HFFc6 (cell line): ENCODE results near the gene IL1RAPL1. TPM values are rescaled to one million over a fixed set of nuclear protein-coding genes. Genes with fewer than 3 reads are reported as not detected.

Experiments
- DNase-seq: peaks from one replicate; pipeline ENCODE4 v3.0.0-alpha.2; 2018
- H3K27ac Mint-ChIP-seq: 2 replicates; pipeline ENCODE4 v1.8.0; 2020; ENCODE audit warnings: mild to moderate bottlenecking, mixed read lengths
- H3K27me3 Mint-ChIP-seq: 2 replicates; pipeline ENCODE4 v1.8.0; 2021; ENCODE audit warnings: mild to moderate bottlenecking, moderate library complexity, mixed read lengths; ENCODE audit not compliant: insufficient read depth
- H3K36me3 Mint-ChIP-seq: 2 replicates; pipeline ENCODE4 v1.8.0; 2021; ENCODE audit warnings: low read depth, mixed read lengths
- H3K4me1 Mint-ChIP-seq: 2 replicates; pipeline ENCODE4 v1.8.0; 2020; ENCODE audit warnings: low read depth, mixed read lengths
- H3K4me3 Mint-ChIP-seq: 2 replicates; pipeline ENCODE4 v1.8.0; 2020; ENCODE audit warnings: mild to moderate bottlenecking, moderate library complexity, mixed read lengths
- H3K9me3 Mint-ChIP-seq: 2 replicates; pipeline ENCODE4 v1.8.0; 2020; ENCODE audit warnings: mild to moderate bottlenecking, mixed read lengths
- total RNA-seq, 6 experiments: library from RNA; stranded (reverse); fragmentation: NEBNext Ultra II Directional; extraction: Animal tissue kit (Norgen Biotek cat#: 25700); gene quantifications; 2 replicates in 1 of 6; 3 replicates in 5 of 6; pipeline ENCODE4 v1.2.3, GENCODE V29; 2021
- TF ChIP-seq, protein P1 (sequence below): fragments of 200-600 bp; sonication (generic); IDR thresholded peaks from 2 replicates; pipeline ENCODE4 v1.5.0; 2021; ENCODE audit warnings: antibody characterized with exemption, mild to moderate bottlenecking

IL1RAPL1 gene
- total RNA-seq, 6 experiments from 2014 or later = not detected

DNA sequence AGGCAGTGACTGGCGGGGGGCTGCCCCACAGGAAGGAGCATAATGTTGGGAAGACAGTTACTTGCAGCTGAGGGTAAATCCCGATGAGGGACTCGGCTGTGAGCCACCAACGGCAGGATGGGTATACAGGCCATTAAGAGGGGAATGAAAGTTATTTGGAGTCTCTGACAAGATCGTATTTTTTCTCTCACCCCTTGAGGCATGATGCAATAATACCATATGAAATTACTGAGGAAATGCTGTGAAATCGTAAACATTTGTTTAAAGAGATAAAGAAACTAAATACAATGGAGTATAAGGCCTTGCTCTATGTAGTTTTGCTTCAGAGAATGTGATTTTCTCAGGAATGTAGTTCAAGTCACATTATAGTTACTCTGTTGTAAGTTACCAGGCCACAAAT, 12.7 kb downstream of the IL1RAPL1 start:
- no peaks in the 10 kb centered on the region for H3K27me3 Mint-ChIP-seq
- no peak overlapping the region for H3K4me3 Mint-ChIP-seq
- no peak overlapping the region for H3K27ac Mint-ChIP-seq
- no peak for DNase-seq
- no peaks in the 10 kb centered on the region for H3K4me1 Mint-ChIP-seq
- H3K9me3 Mint-ChIP-seq = 0 out of 2 replicates have a peak, but pooled peaks cover under 1% of the 10 kb centered on the region
- TF ChIP-seq, protein P1, sequence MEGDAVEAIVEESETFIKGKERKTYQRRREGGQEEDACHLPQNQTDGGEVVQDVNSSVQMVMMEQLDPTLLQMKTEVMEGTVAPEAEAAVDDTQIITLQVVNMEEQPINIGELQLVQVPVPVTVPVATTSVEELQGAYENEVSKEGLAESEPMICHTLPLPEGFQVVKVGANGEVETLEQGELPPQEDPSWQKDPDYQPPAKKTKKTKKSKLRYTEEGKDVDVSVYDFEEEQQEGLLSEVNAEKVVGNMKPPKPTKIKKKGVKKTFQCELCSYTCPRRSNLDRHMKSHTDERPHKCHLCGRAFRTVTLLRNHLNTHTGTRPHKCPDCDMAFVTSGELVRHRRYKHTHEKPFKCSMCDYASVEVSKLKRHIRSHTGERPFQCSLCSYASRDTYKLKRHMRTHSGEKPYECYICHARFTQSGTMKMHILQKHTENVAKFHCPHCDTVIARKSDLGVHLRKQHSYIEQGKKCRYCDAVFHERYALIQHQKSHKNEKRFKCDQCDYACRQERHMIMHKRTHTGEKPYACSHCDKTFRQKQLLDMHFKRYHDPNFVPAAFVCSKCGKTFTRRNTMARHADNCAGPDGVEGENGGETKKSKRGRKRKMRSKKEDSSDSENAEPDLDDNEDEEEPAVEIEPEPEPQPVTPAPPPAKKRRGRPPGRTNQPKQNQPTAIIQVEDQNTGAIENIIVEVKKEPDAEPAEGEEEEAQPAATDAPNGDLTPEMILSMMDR = no peak
- no peaks in the 10 kb centered on the region for H3K36me3 Mint-ChIP-seq

DNA sequence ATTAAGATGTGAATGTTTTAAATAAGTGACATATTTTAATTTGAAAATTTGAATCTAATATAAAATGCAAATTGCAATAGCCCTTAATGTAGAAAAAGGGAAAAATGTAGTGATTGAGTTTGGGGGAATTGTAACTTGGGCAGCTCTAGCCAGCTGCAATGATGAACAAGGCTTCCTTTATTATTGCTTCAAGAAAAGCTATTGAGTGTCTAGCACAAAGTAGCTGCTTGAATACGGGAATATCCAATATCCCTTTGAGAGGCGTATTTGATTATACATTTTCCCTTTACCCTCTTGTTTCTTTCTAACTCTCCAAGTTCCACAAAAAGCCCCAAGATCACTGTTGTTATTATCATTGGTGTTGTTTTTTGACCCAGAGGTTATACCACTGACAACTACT, 21.8 kb downstream of the IL1RAPL1 start:
- Mint-ChIP-seq H3K27me3 (no peaks in the 10 kb centered on the region), H3K9me3 (peaks cover 12% of the 10 kb centered on the region)

DNA sequence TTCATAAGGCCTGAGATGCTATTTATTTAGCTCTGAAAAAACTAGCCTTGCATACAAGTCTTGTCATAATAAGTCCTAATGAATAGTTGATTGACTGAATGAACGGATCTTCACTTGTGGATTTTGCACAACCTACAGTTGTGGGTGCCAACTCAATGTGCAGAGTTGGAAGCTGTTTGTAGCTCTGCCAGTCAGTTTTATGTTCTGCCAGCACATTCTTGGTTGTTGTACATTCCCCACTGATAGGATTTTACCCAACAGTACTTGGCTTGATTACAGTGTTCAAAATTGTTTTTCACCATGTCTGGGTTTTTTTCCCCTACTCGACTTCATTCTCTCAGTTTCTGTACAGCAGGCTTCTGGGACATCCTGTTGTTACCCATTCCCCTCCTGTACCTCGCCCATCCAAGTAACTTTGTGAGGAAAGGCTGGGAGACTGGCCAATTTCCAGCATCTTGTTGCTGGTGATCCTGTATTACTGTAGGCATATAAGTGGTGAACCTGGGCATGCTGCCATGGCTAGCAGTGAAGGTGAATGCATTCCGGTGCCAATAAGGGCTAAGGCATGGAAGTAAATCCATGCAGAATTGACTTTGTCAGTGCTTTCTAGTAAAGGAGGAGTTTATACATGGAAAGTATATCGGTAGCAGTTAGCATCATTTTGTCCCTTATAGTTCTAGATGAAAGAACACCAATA, 22.8 kb downstream of the IL1RAPL1 start:
- Mint-ChIP-seq H3K4me1 (no peaks in the 10 kb centered on the region), H3K27ac (no peak overlapping the region), H3K27me3 (no peaks in the 10 kb centered on the region), H3K36me3 (no peaks in the 10 kb centered on the region), H3K9me3 (peaks cover 10% of the 10 kb centered on the region), H3K4me3 (no peak overlapping the region)
- no peak for DNase-seq
- TF ChIP-seq, protein P1 = no peak

More for the DNA sequence above, 21.8 kb downstream of the IL1RAPL1 start:
- Mint-ChIP-seq H3K4me1 (no peaks in the 10 kb centered on the region), H3K4me3 (no peak overlapping the region), H3K36me3 (no peaks in the 10 kb centered on the region), H3K27ac (no peak overlapping the region)
- TF ChIP-seq, protein P1 = no peak
- DNase-seq = no peak

DNA sequence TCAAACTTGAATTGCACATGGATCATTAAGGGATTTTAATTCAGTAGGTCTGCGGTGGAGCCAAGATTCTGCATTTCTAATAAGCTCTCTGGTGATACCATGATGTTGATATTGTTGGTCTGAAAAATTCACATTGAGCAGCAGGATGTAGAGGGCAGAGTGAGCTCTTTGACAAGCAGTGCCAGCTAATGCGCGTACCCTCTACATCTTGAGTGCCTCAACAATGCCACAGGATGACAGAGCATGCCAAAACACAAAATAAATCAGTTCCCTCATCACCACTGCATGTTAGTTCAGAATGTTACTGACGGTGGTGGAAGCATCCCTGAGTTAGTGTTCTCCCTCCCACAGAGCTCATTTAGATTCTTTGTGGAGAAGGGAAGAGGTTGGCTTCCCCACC, 23.5 kb downstream of the IL1RAPL1 start:
- Mint-ChIP-seq H3K9me3 (peaks cover 7% of the 10 kb centered on the region), H3K4me3 (no peak overlapping the region), H3K27ac (no peak overlapping the region), H3K27me3 (no peaks in the 10 kb centered on the region), H3K4me1 (no peaks in the 10 kb centered on the region), H3K36me3 (no peaks in the 10 kb centered on the region)
- no peak for DNase-seq
- TF ChIP-seq, protein P1 = no peak

DNA sequence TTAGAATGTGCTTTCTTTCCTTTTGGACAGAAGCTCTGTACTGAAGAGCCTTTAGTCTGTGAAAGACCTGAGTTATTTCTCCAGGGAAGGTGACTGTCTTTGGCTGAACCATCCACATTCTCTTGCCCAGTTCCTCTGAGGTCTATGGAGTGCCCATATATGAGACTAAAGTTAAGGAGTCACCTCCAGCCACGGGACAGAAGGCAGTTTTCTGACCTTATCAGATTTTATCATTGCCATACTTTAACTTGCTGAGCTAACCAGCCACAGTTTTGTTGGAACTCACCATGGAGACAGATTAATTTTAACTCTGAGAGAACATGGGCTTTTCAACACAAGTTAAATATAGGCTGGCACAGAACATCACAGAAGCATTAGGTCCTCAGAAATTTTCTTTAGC, 26.3 kb downstream of the IL1RAPL1 start:
- H3K27ac Mint-ChIP-seq = no peak overlapping the region
- peaks cover 7% of the 10 kb centered on the region for H3K9me3 Mint-ChIP-seq
- no peak for DNase-seq
- H3K36me3 Mint-ChIP-seq = no peaks in the 10 kb centered on the region
- H3K27me3 Mint-ChIP-seq = no peaks in the 10 kb centered on the region
- TF ChIP-seq, protein P1 = no peak
- H3K4me3 Mint-ChIP-seq = no peak overlapping the region
- H3K4me1 Mint-ChIP-seq = no peaks in the 10 kb centered on the region
